GM18870 (cell line): Measurements from ENCODE around the gene MEGF6.

ENCODE experiments used
- ATAC-seq: cut with Tn5 transposase; IDR thresholded peaks from one replicate; pipeline ENCODE4 v1.9.1; 2021; ENCODE audit warnings: moderate library complexity; ENCODE audit not compliant: unreplicated experiment

MEGF6 gene

DNA sequence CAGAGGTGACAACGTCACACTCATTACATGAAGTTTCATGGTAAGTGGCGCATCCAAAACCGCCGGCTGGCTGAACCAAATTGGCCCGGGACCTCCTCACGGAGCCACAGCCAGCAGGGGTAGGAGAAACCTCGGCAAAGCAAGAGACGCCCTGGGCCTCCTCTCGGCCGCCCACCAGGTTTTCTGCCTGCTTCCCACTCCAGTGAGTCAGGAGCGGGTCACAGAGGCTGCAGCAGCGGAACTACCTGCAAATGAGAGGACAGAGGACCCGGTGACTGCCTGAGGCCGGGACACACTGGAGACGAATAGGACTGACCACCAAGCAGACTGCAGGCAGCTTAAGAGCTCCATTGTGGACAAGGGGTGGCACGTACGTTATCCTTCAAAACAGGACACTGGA lies 55.0 kb downstream of the MEGF6 start:
- no peak for ATAC-seq

- no peak for ATAC-seq
Observed at GRCh38 chr1:3555131-3555920, 56.0 kb downstream of the MEGF6 start.

GRCh38 chr1:3553940-3554223 lies 57.4 kb downstream of the MEGF6 start:
- ATAC-seq, result no peak

DNA sequence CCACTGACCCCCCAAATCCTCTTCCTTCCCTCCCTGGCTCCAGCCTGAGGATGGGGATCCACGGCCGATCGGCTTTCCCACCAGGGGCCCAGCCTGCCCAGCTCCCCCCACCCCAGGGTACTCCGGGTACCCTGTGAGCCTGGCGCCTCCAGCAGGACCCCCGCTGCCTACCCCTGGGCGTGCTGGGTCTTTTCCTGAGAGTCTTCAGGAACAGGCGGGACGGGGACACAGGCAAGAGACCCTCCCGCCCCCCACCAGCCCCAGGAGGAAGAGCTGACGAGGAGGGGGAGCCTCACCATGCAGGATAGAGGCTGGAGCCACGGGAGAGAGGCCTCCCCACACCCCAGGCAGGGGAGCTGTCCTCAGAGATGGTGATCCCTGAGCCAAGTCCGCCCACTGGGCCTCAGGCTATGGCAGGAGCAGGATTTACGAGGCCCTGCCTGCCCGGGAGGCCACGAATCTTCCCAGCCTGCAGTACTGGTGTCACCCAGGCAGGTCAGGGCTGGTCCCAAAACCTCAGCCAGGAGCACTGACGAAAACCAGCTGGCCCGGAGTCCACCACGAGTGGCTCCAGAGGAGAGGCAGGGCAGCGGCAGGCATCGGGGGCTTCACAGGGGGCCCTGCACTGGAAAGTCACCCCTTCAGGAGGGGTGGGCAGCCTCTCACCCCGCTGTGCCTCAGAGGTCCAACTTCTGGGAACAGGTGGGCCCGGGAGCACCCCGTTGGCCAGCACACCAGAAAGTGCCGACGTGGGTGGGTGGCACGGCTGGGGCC lies 58.0 kb downstream of the MEGF6 start:
- ATAC-seq, result no peak

- ATAC-seq, result no peak
Observed at GRCh38 chr1:3552751-3553150, 58.6 kb downstream of the MEGF6 start.

- ATAC-seq, result no peak
Observed at GRCh38 chr1:3552176-3552575, 59.1 kb downstream of the MEGF6 start.

DNA sequence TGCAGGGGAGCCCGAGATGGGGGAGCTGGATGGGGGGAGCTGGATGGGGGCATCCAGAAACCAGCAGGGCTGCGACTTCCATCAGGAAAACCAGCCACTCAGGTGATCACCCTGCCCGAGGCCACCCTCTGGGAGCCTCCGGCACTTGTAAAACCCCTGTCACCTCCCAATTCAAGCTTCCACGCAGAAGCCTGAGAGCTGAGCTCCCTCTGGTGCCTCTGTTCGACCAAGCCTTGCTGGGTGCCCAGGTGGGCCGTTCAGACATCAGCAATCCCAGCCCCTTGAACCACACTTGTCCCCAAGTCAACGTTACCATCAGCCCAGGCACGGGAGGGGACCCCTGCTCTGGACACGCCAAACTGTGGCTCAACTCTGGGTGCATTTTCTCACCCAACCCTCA lies 59.6 kb downstream of the MEGF6 start:
- ATAC-seq, result no peak

DNA sequence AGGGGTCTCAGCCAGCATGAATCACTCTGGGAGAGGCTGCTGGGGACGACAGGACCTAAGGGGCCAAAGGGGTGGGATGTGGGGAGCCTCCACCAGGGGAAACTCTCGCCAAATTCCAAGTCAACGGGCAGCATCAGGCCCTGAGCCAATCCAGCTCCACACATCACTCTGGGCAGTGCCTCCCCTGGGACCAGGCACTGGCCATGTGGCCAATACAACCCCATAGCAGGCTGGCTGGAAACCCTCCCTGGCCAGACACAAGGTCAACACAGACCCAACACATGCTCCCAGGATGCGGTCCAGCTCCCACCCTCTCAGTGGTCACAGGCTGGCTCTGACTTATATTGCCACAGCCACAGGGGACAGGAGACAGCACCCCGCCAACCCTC lies 60.0 kb downstream of the MEGF6 start:
- no peak for ATAC-seq

GRCh38 chr1:3550511-3551289 lies 60.6 kb downstream of the MEGF6 start:
- ATAC-seq, result no peak

GRCh38 chr1:3548895-3549294 lies 62.4 kb downstream of the MEGF6 start:
- ATAC-seq, result no peak

DNA sequence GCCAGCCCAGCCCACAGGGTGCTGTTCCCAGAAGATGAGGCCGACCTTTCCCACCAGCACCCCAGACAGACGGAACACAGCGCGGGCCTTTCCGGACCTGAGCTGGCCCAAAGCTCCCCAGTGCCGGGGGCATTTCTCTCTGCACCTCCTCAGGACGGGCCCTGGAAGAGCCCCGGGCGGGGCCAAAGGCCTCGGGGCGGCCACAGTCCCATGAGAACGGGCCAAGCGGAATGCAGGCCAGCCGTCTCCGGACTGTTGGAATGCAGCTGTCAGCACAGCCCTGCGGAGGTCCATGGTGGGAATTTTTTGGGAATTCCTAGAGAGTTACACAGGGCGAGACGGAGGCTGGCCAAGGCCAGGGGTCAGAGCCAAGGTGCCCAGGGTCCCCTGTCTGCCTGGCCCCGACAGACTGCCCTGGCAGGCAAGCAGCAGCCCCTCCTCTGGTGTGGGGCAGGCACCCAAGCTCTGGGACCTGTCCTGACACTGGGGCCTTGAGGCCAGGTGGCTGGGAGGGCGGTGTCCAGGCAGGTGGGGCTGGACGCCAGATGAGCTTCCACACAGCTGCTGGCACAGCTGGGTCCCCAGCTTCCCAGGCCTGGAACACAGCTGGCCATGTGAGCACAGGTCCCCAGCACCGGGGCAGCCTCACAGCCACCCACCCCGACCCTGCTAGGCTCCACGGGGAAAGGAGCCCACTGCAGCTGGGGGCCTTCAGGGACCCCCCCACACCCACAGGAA lies 63.0 kb downstream of the MEGF6 start:
- no peak for ATAC-seq

- no peak for ATAC-seq
Observed at GRCh38 chr1:3547055-3548005, 64.0 kb downstream of the MEGF6 start.

DNA sequence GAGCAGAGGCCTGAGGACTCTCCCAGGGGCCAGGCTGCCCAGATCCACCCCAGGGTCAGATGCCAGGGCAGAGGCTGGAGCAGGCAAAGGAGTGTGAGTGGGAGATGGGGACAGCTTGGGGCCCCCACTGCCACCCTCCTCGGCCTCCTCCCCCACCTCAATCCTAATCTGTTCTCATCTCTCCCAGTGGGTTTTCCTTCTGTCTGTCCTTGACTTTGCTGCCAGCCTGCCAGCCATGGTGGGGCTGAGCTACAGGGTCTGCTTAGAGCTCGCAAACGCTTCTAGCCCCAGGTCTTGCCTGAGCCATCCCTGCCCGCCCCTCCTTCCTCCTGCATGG lies 65.3 kb downstream of the MEGF6 start:
- no peak for ATAC-seq

DNA sequence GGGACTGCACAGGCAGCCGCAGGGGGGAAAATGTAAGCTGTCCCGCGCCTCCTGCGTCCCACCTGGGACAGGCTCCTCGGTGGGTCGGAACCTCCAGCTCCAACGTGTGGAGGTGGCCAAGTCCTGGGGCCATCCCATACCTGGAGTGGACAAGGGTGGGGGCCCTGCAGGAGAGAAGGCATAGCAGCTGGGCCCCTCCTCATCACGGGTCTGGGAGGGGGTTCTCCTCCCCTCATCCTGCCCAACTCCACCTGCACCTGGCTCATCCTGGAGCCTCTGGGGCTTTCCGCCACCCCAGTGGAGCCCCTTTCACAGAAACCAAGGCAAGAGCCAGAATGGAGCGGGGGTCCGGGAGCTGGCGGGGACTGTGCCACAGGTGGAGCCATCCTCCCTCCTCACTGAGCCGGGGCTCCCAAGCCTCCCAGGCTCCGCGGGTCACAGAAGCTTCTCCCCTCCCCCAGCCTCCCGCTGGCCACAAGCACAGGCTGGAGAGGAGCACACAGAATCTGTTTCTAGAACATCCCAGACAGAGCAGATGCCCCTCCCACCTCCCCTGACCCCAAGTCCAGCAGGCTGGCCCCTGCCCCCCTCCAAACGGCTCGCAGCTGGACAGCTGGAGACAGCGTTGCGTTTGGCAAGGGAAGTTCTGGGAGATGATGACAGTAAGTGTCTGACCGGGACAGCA lies 65.8 kb downstream of the MEGF6 start:
- no peak for ATAC-seq

- no peak for ATAC-seq
Observed at GRCh38 chr1:3544040-3544977, 67.0 kb downstream of the MEGF6 start.

DNA sequence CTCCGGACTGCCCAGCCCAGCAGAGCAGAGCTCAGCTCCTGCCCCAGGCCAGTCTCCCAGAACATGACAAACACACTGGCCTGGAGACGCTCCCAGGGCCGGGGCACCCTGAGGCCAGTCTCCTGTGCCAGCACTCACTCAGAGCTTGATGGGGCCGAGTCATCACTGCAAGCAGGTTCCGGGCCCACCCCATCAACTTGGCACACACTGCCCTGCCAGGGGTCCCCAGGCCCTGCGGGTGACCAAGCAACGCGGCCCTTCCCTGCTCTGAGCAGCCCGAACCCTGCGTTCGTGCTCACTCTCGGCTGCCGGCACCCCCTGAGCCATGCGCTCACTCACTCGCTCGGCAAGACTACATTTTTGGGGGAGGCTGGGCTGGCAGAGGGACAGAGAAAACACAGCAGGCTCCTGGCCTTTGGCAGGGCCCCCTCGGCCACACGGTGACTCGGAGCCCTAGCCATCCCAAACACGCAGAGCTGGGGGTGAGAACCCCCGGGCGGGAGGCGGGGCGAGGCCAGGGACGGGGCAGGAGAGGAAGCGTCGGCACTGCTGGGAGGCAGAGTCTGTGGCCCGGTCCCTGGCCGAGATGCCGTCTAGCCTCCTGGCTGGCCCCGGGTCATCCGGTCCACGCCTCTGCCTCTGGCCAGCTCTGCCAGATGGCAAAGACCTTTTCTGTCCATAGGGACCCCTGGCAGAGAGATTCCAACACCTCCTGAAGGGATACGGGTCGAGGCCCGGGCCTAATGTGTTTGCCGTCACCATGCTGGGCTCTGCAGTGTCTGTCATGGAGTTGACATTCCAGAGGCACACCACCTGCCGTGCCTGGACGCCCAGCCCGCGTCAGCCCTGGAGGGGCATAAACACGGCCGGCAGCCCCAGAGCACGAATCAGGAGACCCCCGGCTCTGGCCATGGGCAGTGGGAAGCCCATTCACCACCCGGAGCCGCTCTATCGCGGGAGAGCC lies 68.0 kb downstream of the MEGF6 start:
- no peak for ATAC-seq

DNA sequence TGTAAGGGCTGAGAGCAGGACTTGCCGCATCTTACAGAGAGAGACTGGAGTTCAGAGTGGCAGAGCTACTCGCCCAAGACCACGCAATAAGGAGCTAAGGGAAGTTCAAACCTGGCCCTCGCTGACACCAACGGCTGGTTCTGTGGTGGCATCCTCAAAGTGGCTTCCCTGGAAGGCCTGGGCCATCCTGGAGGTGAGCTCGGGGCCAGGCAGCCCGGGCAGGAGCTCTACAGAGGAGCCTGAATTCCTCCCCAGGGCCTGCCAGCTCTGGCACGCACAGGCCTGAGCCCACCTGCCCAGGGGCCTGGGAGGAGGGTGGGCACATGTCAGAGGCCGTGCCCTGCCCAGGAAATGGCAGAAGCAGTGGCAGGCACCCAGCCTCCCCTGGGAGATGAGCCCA lies 68.6 kb downstream of the MEGF6 start:
- no peak for ATAC-seq
